SU-DHL-6 (cell line): ENCODE results near the gene LAMA2.

Experiments used
- H2AFZ ChIP-seq: fragments of 200-600 bp; sonication (generic); 2 replicates; pipeline ENCODE4 v1.6.1; 2014; ENCODE audit warnings: low read depth, mild to moderate bottlenecking, moderate library complexity, mixed read lengths, antibody characterized with exemption, low read length; ENCODE audit not compliant: severe bottlenecking
- H3F3A ChIP-seq: fragments of 200-600 bp; shearing (Covaris generic); 2 replicates; pipeline ENCODE4 v1.6.0; 2016; ENCODE audit warnings: antibody characterized with exemption, mild to moderate bottlenecking; ENCODE audit not compliant: insufficient read depth
- H3K27ac ChIP-seq: fragments of 200-600 bp; sonication (generic); 2 replicates; pipeline ENCODE4 v1.5.1; 2016; ENCODE audit warnings: low read depth, mild to moderate bottlenecking, low read length, moderate library complexity, mixed read lengths
- H3K27me3 ChIP-seq: fragments of 200-600 bp; sonication (generic), shearing (Covaris generic); 2 replicates; pipeline ENCODE4 v1.6.0; 2014; ENCODE audit warnings: mild to moderate bottlenecking, low read length
- H3K36me3 ChIP-seq: fragments of 200-600 bp; sonication (generic); 2 replicates; pipeline ENCODE4 v1.6.1; 2014; ENCODE audit warnings: mild to moderate bottlenecking, low read length, mixed read lengths
- H3K4me2 ChIP-seq: fragments of 300-600, 200-600 bp; shearing (Covaris generic), sonication (generic); 2 replicates; pipeline ENCODE4 v1.6.0; 2014; ENCODE audit warnings: low read length, low read depth, mild to moderate bottlenecking; ENCODE audit not compliant: poor library complexity, severe bottlenecking
- H3K4me3 ChIP-seq: fragments of 200-600 bp; sonication (generic); 2 replicates; pipeline ENCODE4 v1.5.1; 2014; ENCODE audit warnings: antibody characterized with exemption, low read length, mild to moderate bottlenecking, mixed read lengths; ENCODE audit not compliant: insufficient read depth, poor library complexity, severe bottlenecking
- H3K79me2 ChIP-seq: fragments of 200-600 bp; sonication (generic); 2 replicates; pipeline ENCODE4 v1.6.1; 2014; ENCODE audit warnings: mild to moderate bottlenecking, low read length, moderate library complexity; ENCODE audit not compliant: insufficient read depth
- H3K9ac ChIP-seq: fragments of 200-600 bp; sonication (generic); 2 replicates; pipeline ENCODE4 v1.7.0; 2014; ENCODE audit warnings: mild to moderate bottlenecking, low read length
- H3K9me2 ChIP-seq: fragments of 200-600 bp; sonication (generic); replicated peaks from 2 replicates; pipeline ENCODE4 v1.6.1; 2014; ENCODE audit warnings: low read length; ENCODE audit not compliant: insufficient read depth
- H3K9me3 ChIP-seq: fragments of 200-600 bp; sonication (generic); 2 replicates; pipeline ENCODE4 v1.6.1; 2014; ENCODE audit warnings: low read length, mixed read lengths; ENCODE audit not compliant: insufficient read depth
- H4K20me1 ChIP-seq: fragments of 200-600 bp; sonication (generic); 2 replicates; pipeline ENCODE4 v1.6.1; 2014; ENCODE audit warnings: low read depth, mild to moderate bottlenecking, antibody characterized with exemption, low read length, moderate library complexity, mixed read lengths
- EZH2phosphoT487 ChIP-seq: fragments of 200-600 bp; sonication (generic), shearing (Covaris generic); conservative IDR thresholded peaks from 2 replicates; pipeline ENCODE4 v1.6.1; 2018; ENCODE audit warnings: mild to moderate bottlenecking, antibody characterized with exemption, low read length, moderate library complexity, mixed read lengths
- TF ChIP-seq, protein P1 (sequence below): fragments of 200-600 bp; sonication (generic); IDR thresholded peaks from one replicate; pipeline ENCODE4 v1.5.1; 2017; ENCODE audit warnings: antibody characterized with exemption, mild to moderate bottlenecking, low read length, moderate library complexity; ENCODE audit not compliant: insufficient read depth, poor library complexity, severe bottlenecking

LAMA2 gene

DNA sequence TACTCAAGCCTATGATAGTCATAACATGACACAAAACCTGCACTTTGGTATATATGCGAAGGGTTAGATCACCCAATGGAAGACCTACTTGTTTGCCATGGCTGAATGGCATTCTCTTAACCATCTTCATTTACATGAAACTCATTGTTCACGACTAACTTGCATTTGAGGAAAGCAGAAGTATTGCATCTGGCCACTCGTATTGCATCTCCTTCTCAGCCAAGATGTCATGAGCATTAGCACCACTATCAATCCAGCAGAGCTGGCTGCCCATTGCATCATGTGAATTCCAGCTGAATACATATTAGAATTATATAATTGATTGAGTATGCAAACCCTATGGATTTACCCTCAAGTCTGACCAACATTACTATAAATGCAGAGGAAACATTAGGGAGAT, 390.2 kb downstream of the LAMA2 start:
- Histone ChIP-seq H3K9me2 (no peaks in the 10 kb centered on the region), H3F3A (no peaks in the 10 kb centered on the region), H3K79me2 (no peaks in the 10 kb centered on the region), H3K9ac (no peak overlapping the region), H3K36me3 (no peaks in the 10 kb centered on the region), H3K27ac (no peak overlapping the region), H3K4me2 (no peak overlapping the region), H3K4me3 (no peak overlapping the region), H3K27me3 (no peaks in the 10 kb centered on the region), H4K20me1 (no peaks in the 10 kb centered on the region), H3K9me3 (no peaks in the 10 kb centered on the region), H2AFZ (no peak overlapping the region)
- no peak for TF ChIP-seq EZH2phosphoT487
- TF ChIP-seq, protein P1, sequence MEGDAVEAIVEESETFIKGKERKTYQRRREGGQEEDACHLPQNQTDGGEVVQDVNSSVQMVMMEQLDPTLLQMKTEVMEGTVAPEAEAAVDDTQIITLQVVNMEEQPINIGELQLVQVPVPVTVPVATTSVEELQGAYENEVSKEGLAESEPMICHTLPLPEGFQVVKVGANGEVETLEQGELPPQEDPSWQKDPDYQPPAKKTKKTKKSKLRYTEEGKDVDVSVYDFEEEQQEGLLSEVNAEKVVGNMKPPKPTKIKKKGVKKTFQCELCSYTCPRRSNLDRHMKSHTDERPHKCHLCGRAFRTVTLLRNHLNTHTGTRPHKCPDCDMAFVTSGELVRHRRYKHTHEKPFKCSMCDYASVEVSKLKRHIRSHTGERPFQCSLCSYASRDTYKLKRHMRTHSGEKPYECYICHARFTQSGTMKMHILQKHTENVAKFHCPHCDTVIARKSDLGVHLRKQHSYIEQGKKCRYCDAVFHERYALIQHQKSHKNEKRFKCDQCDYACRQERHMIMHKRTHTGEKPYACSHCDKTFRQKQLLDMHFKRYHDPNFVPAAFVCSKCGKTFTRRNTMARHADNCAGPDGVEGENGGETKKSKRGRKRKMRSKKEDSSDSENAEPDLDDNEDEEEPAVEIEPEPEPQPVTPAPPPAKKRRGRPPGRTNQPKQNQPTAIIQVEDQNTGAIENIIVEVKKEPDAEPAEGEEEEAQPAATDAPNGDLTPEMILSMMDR, result no peak

DNA sequence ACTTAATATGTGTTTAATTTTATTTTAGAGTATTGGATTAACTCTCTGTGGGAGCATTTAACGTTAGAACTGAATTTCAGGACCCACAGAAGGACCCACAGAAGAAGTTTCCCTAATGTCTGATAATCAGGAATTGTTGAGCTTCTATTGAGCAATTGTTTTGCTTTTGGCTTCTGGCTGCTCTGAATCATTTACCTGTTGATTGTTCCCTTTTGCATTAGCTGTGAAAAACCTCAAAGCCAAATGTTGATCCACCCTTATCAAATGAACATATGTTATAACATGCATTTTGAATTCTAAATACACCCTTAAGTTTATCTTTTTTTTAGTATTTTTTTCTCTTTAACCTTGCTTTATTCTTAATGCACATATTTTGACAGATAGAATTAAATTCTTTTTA, 393.5 kb downstream of the LAMA2 start:
- Histone ChIP-seq H4K20me1 (no peaks in the 10 kb centered on the region), H3F3A (no peaks in the 10 kb centered on the region), H3K79me2 (no peaks in the 10 kb centered on the region), H3K27ac (no peak overlapping the region), H3K4me3 (no peak overlapping the region), H3K9ac (no peak overlapping the region), H3K9me3 (no peaks in the 10 kb centered on the region), H3K27me3 (no peaks in the 10 kb centered on the region), H3K9me2 (no peaks in the 10 kb centered on the region), H3K36me3 (no peaks in the 10 kb centered on the region), H2AFZ (no peak overlapping the region), H3K4me2 (no peak overlapping the region)
- TF ChIP-seq, protein P1, result no peak
- no peak for TF ChIP-seq EZH2phosphoT487

DNA sequence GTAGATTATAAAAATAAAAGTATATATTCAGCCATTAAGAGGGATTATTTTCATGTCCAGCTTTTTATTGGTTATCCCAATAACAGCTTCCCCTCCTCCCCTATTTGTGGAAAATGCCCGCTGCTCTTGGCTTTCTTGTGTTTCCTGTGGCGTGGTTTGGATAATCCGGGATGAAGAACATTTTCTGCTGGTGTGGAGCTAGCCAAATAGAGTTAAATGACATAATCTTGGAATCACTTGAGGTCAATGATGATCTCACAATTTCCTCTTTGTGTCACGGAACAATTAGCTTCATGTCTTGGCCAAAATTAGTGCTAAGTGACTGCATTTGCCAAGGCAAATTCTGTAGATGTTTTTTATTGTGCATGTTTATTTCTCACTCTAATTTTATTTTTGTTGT, 394.0 kb downstream of the LAMA2 start:
- H3K9me2 ChIP-seq, result no peaks in the 10 kb centered on the region
- H3F3A ChIP-seq, result no peaks in the 10 kb centered on the region
- H3K9ac ChIP-seq, result no peak overlapping the region
- H3K36me3 ChIP-seq, result no peaks in the 10 kb centered on the region
- TF ChIP-seq EZH2phosphoT487, result no peak
- no peaks in the 10 kb centered on the region for H3K27me3 ChIP-seq
- no peaks in the 10 kb centered on the region for H3K9me3 ChIP-seq
- H4K20me1 ChIP-seq, result no peaks in the 10 kb centered on the region
- H3K4me2 ChIP-seq, result no peak overlapping the region
- H3K79me2 ChIP-seq, result no peaks in the 10 kb centered on the region
- H2AFZ ChIP-seq, result no peak overlapping the region
- no peak overlapping the region for H3K27ac ChIP-seq
- H3K4me3 ChIP-seq, result no peak overlapping the region

DNA sequence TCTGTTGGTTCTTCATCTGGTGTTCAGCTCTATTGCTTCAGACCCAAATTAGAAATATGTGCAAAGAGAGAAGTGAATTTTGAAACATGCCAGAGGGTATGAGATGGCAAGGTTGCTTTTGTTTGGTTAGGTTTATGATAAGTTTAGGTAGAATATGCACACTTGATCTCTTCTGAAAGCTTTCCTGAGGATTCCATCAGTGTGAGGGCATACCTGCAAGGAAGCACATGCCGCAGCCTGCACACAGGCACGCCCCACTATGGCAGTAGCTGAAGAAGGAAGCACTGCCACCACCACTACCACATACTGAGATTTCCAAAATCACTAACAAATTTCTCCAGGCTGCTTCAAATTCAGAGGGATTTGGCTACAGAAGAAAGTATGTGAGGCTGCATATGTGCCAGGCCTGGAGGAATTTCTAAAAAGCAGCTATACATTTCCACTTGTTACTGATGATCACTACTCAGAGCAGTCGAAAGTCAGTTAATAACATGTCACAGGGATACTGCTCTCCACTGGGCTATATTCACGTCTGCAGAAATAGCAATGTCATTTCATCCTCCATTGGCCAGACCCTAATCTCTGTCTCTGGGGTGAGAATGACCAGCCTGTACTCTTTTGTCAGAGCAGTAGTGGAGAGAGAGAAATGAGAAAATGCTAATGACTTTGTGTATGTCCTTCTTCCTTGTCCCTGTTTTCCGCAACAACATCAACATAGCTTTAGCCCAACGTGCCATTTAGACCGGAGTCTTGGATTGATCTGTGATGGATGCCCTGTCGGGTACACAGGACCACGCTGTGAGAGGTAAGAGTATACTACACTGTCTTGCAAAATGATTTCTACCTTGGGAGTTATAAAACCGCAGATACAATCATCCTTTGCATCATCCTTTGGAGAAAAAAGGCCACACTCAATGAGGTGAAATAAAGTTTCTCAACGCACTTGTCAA, 396.7 kb downstream of the LAMA2 start:
- H3K4me2 ChIP-seq, result no peak overlapping the region
- no peak overlapping the region for H3K27ac ChIP-seq
- TF ChIP-seq, protein P1, result no peak
- no peak for TF ChIP-seq EZH2phosphoT487
- no peaks in the 10 kb centered on the region for H3K79me2 ChIP-seq
- no peak overlapping the region for H3K9ac ChIP-seq
- no peaks in the 10 kb centered on the region for H3K9me3 ChIP-seq
- no peaks in the 10 kb centered on the region for H4K20me1 ChIP-seq
- no peaks in the 10 kb centered on the region for H3K27me3 ChIP-seq
- H2AFZ ChIP-seq, result no peak overlapping the region
- H3K4me3 ChIP-seq, result no peak overlapping the region
- H3K9me2 ChIP-seq, result no peaks in the 10 kb centered on the region
- no peaks in the 10 kb centered on the region for H3F3A ChIP-seq
- no peaks in the 10 kb centered on the region for H3K36me3 ChIP-seq
